H9 (cell line): Measurements from ENCODE around the gene LZTFL1. TPM values are rescaled to one million over a fixed set of nuclear protein-coding genes. Genes with fewer than 3 reads are reported as not detected.
A peak's percentile ranks its signal among the peaks of the same experiment; 100 is the strongest.

Experiments used
- DNase-seq: peaks from one replicate; pipeline ENCODE4 v3.0.0-alpha.2; 2017
- H2AFZ ChIP-seq: one replicate; pipeline ENCODE4 v1.6.1; 2013; ENCODE audit warnings: mild to moderate bottlenecking, low read length, control low read depth, moderate library complexity
- H2AK5ac ChIP-seq: 2 replicates; pipeline ENCODE4 v1.6.1; 2013; ENCODE audit warnings: low read length, control low read depth, mixed read lengths; ENCODE audit not compliant: insufficient read length
- H2BK120ac ChIP-seq: one replicate; pipeline ENCODE4 v1.6.1; 2013; ENCODE audit warnings: low read depth, mild to moderate bottlenecking, low read length, control low read depth, inconsistent platforms; ENCODE audit not compliant: poor library complexity, severe bottlenecking
- H2BK12ac ChIP-seq: 2 replicates; pipeline ENCODE4 v1.6.1; 2013; ENCODE audit warnings: low read length, control low read depth, mixed read lengths, low read depth; ENCODE audit not compliant: insufficient read length
- H2BK15ac ChIP-seq: 2 replicates; pipeline ENCODE4 v1.6.1; 2013; ENCODE audit warnings: low read depth, low read length, control low read depth
- H2BK20ac ChIP-seq: one replicate; pipeline ENCODE4 v1.6.1; 2013; ENCODE audit warnings: low read depth, mild to moderate bottlenecking, low read length, control low read depth, inconsistent platforms; ENCODE audit not compliant: poor library complexity, severe bottlenecking
- H2BK5ac ChIP-seq: 2 replicates; pipeline ENCODE4 v1.6.1; 2013; ENCODE audit warnings: low read length, control low read depth, mixed read lengths; ENCODE audit not compliant: insufficient read length
- H3K14ac ChIP-seq: 2 replicates; pipeline ENCODE4 v1.6.1; 2013; ENCODE audit warnings: low read length, control low read depth; ENCODE audit not compliant: insufficient read depth
- H3K18ac ChIP-seq: 2 replicates; pipeline ENCODE4 v1.6.1; 2013; ENCODE audit warnings: low read depth, mild to moderate bottlenecking, mixed read lengths, low read length, control low read depth; ENCODE audit not compliant: insufficient read length
- H3K23ac ChIP-seq: 2 replicates; pipeline ENCODE4 v1.6.1; 2013; ENCODE audit warnings: low read length, control low read depth, mixed read lengths, low read depth; ENCODE audit not compliant: insufficient read length
- H3K23me2 ChIP-seq: 2 replicates; pipeline ENCODE4 v1.6.1; 2013; ENCODE audit warnings: low read depth, mild to moderate bottlenecking, mixed read lengths, low read length, control low read depth; ENCODE audit not compliant: insufficient read length, poor library complexity, severe bottlenecking
- H3K27ac ChIP-seq: 2 replicates; pipeline ENCODE4 v1.5.1; 2013; ENCODE audit warnings: low read length, control low read depth, mixed read lengths, low read depth; ENCODE audit not compliant: insufficient read length
- H3K27me3 ChIP-seq: 2 replicates; pipeline ENCODE4 v1.6.1; 2013; ENCODE audit warnings: low read length, control low read depth, inconsistent platforms; ENCODE audit not compliant: insufficient read depth
- H3K4ac ChIP-seq: 2 replicates; pipeline ENCODE4 v1.6.1; 2013; ENCODE audit warnings: low read depth, mild to moderate bottlenecking, control low read depth, inconsistent platforms, low read length, moderate library complexity
- H3K4me1 ChIP-seq: 2 replicates; pipeline ENCODE4 v1.6.1; 2013; ENCODE audit warnings: low read length, control low read depth, inconsistent platforms; ENCODE audit not compliant: insufficient read depth
- H3K4me2 ChIP-seq: 2 replicates; pipeline ENCODE4 v1.6.1; 2013; ENCODE audit warnings: low read length, control low read depth, mixed read lengths; ENCODE audit not compliant: insufficient read length, insufficient read depth
- H3K56ac ChIP-seq: 2 replicates; pipeline ENCODE4 v1.6.1; 2013; ENCODE audit warnings: low read depth, mild to moderate bottlenecking, mixed read lengths, low read length, control low read depth; ENCODE audit not compliant: insufficient read length
- H3K79me1 ChIP-seq: 2 replicates; pipeline ENCODE4 v1.6.1; 2013; ENCODE audit warnings: low read depth, mild to moderate bottlenecking, moderate library complexity, low read length, control low read depth, inconsistent platforms; ENCODE audit not compliant: insufficient read depth, poor library complexity, severe bottlenecking
- H3K79me2 ChIP-seq: 2 replicates; pipeline ENCODE4 v1.6.1; 2013; ENCODE audit warnings: low read length, control low read depth, inconsistent platforms; ENCODE audit not compliant: insufficient read depth
- H3K9ac ChIP-seq: 2 replicates; pipeline ENCODE4 v1.6.1; 2013; ENCODE audit warnings: low read length, control low read depth, mixed read lengths; ENCODE audit not compliant: insufficient read length; ENCODE audit errors: extremely low read depth
- H3K9me3 ChIP-seq: one replicate; pipeline ENCODE4 v1.6.1; 2013; ENCODE audit warnings: low read depth, low read length, inconsistent platforms; ENCODE audit not compliant: control insufficient read depth
- H3T11ph ChIP-seq: one replicate; pipeline ENCODE4 v1.6.1; 2013; ENCODE audit warnings: mild to moderate bottlenecking, low read length, control low read depth, inconsistent platforms
- H4K20me1 ChIP-seq: one replicate; pipeline ENCODE4 v1.6.1; 2013; ENCODE audit not compliant: control insufficient read depth, insufficient read length, insufficient read depth
- H4K5ac ChIP-seq: 2 replicates; pipeline ENCODE4 v1.6.1; 2013; ENCODE audit warnings: low read depth, mild to moderate bottlenecking, mixed read lengths, low read length, control low read depth; ENCODE audit not compliant: insufficient read length
- H4K8ac ChIP-seq: replicated peaks from 2 replicates; pipeline ENCODE4 v1.6.1; 2013; ENCODE audit warnings: low read length, control low read depth, mixed read lengths, low read depth; ENCODE audit not compliant: insufficient read length
- H4K91ac ChIP-seq: 2 replicates; pipeline ENCODE4 v1.6.1; 2013; ENCODE audit warnings: low read depth, mild to moderate bottlenecking, moderate library complexity, mixed read lengths, low read length, control low read depth; ENCODE audit not compliant: insufficient read length
- H3K27ac Mint-ChIP-seq, 3 experiments: 2 replicates in 2 of 3; 3 replicates in 1 of 3; pipeline ENCODE4 v1.8.0; 2020 to 2021; ENCODE audit warnings: mixed read lengths in 3 of 3, mild to moderate bottlenecking in 1 of 3, moderate library complexity in 1 of 3
- H3K27me3 Mint-ChIP-seq: 2 replicates; pipeline ENCODE4 v1.8.0; 2021; ENCODE audit warnings: low read depth, mild to moderate bottlenecking, moderate library complexity, mixed read lengths
- H3K36me3 Mint-ChIP-seq, 3 experiments: 2 replicates in 2 of 3; 3 replicates in 1 of 3; pipeline ENCODE4 v1.8.0; 2020 to 2021; ENCODE audit warnings: low read depth in 3 of 3, mixed read lengths in 3 of 3; ENCODE audit not compliant: insufficient read depth in 1 of 3
- H3K4me1 Mint-ChIP-seq, 2 experiments: 2 replicates each; pipeline ENCODE4 v1.8.0; 2020; ENCODE audit warnings: mixed read lengths in 2 of 2
- H3K4me3 Mint-ChIP-seq, 2 experiments: 2 replicates in 1 of 2; 3 replicates in 1 of 2; pipeline ENCODE4 v1.8.0; 2020 to 2021; ENCODE audit warnings: mild to moderate bottlenecking in 2 of 2, mixed read lengths in 2 of 2, moderate library complexity in 1 of 2
- H3K9me3 Mint-ChIP-seq, 2 experiments: 2 replicates in 1 of 2; 3 replicates in 1 of 2; pipeline ENCODE4 v1.8.0; 2020; ENCODE audit warnings: mild to moderate bottlenecking in 2 of 2, mixed read lengths in 2 of 2, moderate library complexity in 1 of 2
- CTCF ChIP-seq: fragments of 200-600 bp; sonication (generic); conservative IDR thresholded peaks from 3 replicates; pipeline ENCODE4 v1.8.0; 2021; ENCODE audit warnings: antibody characterized with exemption, mild to moderate bottlenecking
- WGBS: extraction: QIAGEN DNeasy Blood & Tissue Kit; methylation state at CpG from one replicate; pipeline ENCODE4 v1.1.7; 2013; ENCODE audit warnings: missing lambda C conversion rate, low lambda C conversion rate, mixed read lengths; ENCODE audit not compliant: insufficient read length; ENCODE audit errors: extremely low coverage; 5-methylcytosine and 5-hydroxymethylcytosine counted together
- total RNA-seq: library from RNA; stranded (reverse); gene quantifications from 2 replicates; pipeline ENCODE4 v1.2.1, GENCODE V29; 2021

LZTFL1 gene
- total RNA-seq, 1 experiment from 2014 or later = 12.2 TPM

GRCh38 chr3:45796902-45797637 lies 44.8 kb downstream of the LZTFL1 start:
- Histone ChIP-seq H3K79me2 (no peaks in the 10 kb centered on the region), H3K9ac (no peak overlapping the region), H3K23ac (no peak overlapping the region), H2BK5ac (no peak overlapping the region), H3K4me2 (peak overlapping the region; percentile 67), H2BK20ac (no peak overlapping the region), H3K14ac (no peak overlapping the region), H2AFZ (no peak overlapping the region), H3K4me1 (no peaks in the 10 kb centered on the region), H2BK15ac (no peak overlapping the region), H3K27ac (no peak overlapping the region), H3K23me2 (peaks cover 8% of the 10 kb centered on the region), H3K56ac (no peak overlapping the region), H4K91ac (no peak overlapping the region), H3T11ph (no peak overlapping the region), H3K27me3 (peaks cover 32% of the 10 kb centered on the region), H2AK5ac (no peak overlapping the region), H3K4ac (no peak overlapping the region), H2BK12ac (no peak overlapping the region), H4K20me1 (no peaks in the 10 kb centered on the region), H3K18ac (no peak overlapping the region), H2BK120ac (no peak overlapping the region), H4K5ac (no peak overlapping the region), H3K79me1 (no peaks in the 10 kb centered on the region), H3K9me3 (no peaks in the 10 kb centered on the region), H4K8ac (no peak overlapping the region)
- no peak for DNase-seq
- no CpG with 5 or more reads among the region's 13 CpGs for WGBS
- TF ChIP-seq CTCF = no peak
- peaks cover 4 to 8% of the 10 kb centered on the region in 2 experiments for H3K4me1 Mint-ChIP-seq
- H3K27me3 Mint-ChIP-seq = peaks cover 73% of the 10 kb centered on the region
- no peaks in the 10 kb centered on the region; a peak in 1 of 5 replicates for H3K9me3 Mint-ChIP-seq
- peak overlapping the region; percentile 59 to 78 for H3K4me3 Mint-ChIP-seq
- no peaks in the 10 kb centered on the region for H3K36me3 Mint-ChIP-seq
- H3K27ac Mint-ChIP-seq = no peak overlapping the region
